GM18520 (cell line): ENCODE measurements around the gene SRSF3.
A peak's percentile ranks its signal among the peaks of the same experiment; 100 is the strongest.
"Not testable (repeated sequence)": the region's sequence is repeated elsewhere in the genome, so short reads cannot be mapped to it uniquely, and the experiment has no call there.

ENCODE experiments used
- ATAC-seq: cut with Tn5 transposase; IDR thresholded peaks from one replicate; pipeline ENCODE4 v1.9.1; 2021; ENCODE audit not compliant: unreplicated experiment

The SRSF3 gene

GRCh38 chr6:36574679-36575078, 19.5 kb upstream of the SRSF3 start:
- ATAC-seq = no peak

GRCh38 chr6:36576578-36576977, 17.6 kb upstream of the SRSF3 start:
- no peak for ATAC-seq

- no peak for ATAC-seq
Observed at GRCh38 chr6:36577301-36577700, 16.9 kb upstream of the SRSF3 start.

- ATAC-seq = no peak
Observed at GRCh38 chr6:36578030-36578429, 16.1 kb upstream of the SRSF3 start.

- no peak for ATAC-seq
Observed at GRCh38 chr6:36578431-36578830, 15.7 kb upstream of the SRSF3 start.

- no peak for ATAC-seq
Observed at GRCh38 chr6:36580184-36580526, 14.0 kb upstream of the SRSF3 start.

- ATAC-seq = no peak
Observed at GRCh38 chr6:36581716-36582115, 12.4 kb upstream of the SRSF3 start.

GRCh38 chr6:36586606-36587005, 7.6 kb upstream of the SRSF3 start:
- no peak for ATAC-seq

- not testable (repeated sequence) for ATAC-seq
Observed at GRCh38 chr6:36589025-36589400, 5.1 kb upstream of the SRSF3 start.

GRCh38 chr6:36590237-36590636, 3.9 kb upstream of the SRSF3 start:
- no peak for ATAC-seq

GRCh38 chr6:36592221-36592655, 1.9 kb upstream of the SRSF3 start:
- ATAC-seq = peak; percentile 23

GRCh38 chr6:36593569-36594028, 563 bp upstream of the SRSF3 start:
- no peak for ATAC-seq

- no peak for ATAC-seq
Observed at GRCh38 chr6:36594816-36595643, 868 bp downstream of the SRSF3 start.

- ATAC-seq = no peak
Observed at GRCh38 chr6:36596356-36596755, 2.2 kb downstream of the SRSF3 start.

GRCh38 chr6:36597775-36598174, 3.6 kb downstream of the SRSF3 start:
- ATAC-seq = no peak

- ATAC-seq = no peak
Observed at GRCh38 chr6:36598326-36598725, 4.2 kb downstream of the SRSF3 start.

GRCh38 chr6:36598739-36599318, 4.7 kb downstream of the SRSF3 start:
- no peak for ATAC-seq

- ATAC-seq = no peak
Observed at GRCh38 chr6:36599791-36600209, 5.6 kb downstream of the SRSF3 start.

GRCh38 chr6:36600564-36601146, 6.5 kb downstream of the SRSF3 start:
- no peak for ATAC-seq

- not testable (repeated sequence) for ATAC-seq
Observed at GRCh38 chr6:36601818-36602217, 7.7 kb downstream of the SRSF3 start.

GRCh38 chr6:36603222-36604089, 9.3 kb downstream of the SRSF3 start:
- ATAC-seq = no peak
